ENCODE data around the gene LRP2.

DNA sequence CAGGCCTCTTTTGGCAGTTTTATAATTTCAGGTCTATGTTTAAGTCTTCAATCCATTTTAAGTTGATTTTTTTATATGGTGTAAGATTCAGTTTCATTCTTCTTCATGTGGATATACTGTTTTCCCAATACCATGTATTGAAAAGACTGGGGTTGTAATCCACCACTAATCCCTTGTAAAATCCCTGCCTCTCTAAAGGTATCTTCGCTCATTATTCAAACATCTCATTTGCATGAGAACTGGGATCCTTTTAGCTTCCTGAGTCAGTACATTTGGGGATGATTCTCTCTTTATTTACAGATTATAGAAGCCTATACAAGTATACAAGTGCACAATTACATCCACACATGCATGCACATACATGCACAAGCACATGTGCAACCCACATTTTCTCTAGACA is 267.7 kb downstream of the LRP2 start:
- TF ChIP-seq POLR2A (IDR thresholded peaks at IDR 0.05) (no peak), EP300 (IDR thresholded peaks at IDR 0.05) (no peak)
- TF ChIP-seq, protein P1, sequence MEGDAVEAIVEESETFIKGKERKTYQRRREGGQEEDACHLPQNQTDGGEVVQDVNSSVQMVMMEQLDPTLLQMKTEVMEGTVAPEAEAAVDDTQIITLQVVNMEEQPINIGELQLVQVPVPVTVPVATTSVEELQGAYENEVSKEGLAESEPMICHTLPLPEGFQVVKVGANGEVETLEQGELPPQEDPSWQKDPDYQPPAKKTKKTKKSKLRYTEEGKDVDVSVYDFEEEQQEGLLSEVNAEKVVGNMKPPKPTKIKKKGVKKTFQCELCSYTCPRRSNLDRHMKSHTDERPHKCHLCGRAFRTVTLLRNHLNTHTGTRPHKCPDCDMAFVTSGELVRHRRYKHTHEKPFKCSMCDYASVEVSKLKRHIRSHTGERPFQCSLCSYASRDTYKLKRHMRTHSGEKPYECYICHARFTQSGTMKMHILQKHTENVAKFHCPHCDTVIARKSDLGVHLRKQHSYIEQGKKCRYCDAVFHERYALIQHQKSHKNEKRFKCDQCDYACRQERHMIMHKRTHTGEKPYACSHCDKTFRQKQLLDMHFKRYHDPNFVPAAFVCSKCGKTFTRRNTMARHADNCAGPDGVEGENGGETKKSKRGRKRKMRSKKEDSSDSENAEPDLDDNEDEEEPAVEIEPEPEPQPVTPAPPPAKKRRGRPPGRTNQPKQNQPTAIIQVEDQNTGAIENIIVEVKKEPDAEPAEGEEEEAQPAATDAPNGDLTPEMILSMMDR (IDR thresholded peaks at IDR 0.05), result no peak
